RKO (cell line): ENCODE results near the gene FOXL2NB.
"Not testable (repeated sequence)": the region's sequence is repeated elsewhere in the genome, so short reads cannot be mapped to it uniquely, and the experiment has no call there.

ENCODE experiments used
- DNase-seq: peaks from one replicate; pipeline ENCODE4 v3.0.0-alpha.2; 2016; ENCODE audit warnings: low spot score

FOXL2NB gene

DNA sequence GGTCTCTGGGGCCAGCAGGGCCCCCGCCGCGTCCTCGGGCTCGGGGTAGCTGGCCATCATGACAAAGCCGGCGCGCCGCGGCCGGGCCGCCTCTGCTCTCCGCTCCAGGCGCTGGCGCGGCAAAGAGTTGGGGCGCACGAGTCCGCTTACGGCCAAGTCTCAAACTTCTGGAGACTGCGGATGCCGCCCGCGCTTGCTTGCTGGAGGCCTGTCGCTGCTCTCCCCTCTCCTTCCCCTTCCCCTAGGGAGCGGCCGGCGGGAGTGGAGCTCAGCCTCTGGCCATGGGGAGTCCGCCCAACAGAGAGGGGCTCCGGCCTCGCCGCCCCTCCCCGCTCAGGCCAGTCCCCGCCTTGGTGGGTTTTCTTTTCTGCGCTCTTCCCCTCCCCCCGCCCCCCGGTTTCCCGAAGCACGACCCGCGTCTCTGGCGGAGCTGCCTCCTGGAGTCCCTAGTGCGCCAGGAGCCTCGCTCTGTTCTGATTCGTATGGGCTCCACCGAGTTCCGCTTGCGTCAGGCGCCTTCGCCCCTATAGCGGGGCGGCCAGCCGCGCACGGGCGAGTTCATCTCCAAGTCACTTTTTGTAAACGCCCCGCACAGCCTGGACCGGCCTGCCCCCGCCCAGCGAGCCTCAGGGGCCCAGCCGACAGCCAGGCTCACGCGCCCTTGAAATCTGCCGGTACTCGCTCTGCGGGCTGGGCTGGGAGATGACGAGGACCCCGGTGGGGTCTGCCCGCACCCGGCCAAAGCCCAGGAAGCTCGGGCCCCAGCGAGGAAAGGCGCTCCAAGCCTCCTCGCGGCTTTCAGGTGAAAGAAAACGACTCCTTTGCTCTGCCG, at the start of gene FOXL2NB, which contains the start of gene FOXL2:
FOXL2NB (plus strand) TSS at position 555 of the 832 bp plus-strand sequence; CDS start at position 703, 148 bp downstream.
FOXL2 (minus strand) TSS at position 475 of the 832 bp plus-strand sequence; CDS start at position 60, 415 bp downstream.
- DNase-seq, result no peak

DNA sequence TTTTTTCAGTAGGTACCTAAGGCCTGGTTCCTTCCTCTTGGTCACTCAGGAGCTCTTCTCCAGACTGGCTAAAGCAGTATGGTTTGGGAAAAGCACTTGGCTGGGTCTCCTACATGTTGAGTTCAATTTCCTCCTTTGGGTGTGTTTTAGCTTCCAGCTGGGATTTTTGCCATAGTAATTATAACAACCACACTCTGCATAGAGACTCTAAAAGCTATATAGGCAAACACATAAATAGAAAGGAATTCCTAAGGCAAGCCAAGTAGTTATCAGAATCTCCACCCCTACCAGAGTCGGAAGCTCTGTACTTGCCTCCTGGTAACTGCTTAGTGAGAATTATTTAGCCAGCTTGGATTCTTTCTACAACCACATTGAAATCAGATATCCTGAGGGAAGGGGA, 48.7 kb upstream of the FOXL2NB start:
- no peak for DNase-seq

- no peak for DNase-seq
These were observed 48.3 kb upstream of the FOXL2NB start for GRCh38 chr3:138898708-138899107.

- no peak for DNase-seq
These were observed 47.5 kb upstream of the FOXL2NB start for GRCh38 chr3:138899351-138899991.

DNA sequence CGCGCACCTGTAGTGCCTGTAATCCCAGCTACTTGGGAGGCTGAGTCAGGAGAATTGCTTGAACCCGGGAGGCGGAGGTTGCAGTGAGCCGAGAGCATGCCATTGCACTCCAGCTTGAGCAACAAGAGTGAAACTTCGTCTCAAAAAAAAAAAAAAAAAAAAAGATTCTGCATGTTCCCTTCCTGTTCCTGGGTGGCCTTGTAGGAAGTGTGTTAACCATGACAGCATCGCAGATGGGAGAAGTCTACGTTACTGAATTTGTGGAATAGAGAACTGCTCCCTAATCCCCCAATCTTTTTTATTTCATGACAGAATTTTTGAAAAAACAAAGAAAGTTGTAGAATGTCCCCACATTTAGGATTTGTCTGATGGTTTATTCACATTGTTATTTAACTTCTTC, 45.5 kb upstream of the FOXL2NB start:
- DNase-seq, result no peak

DNA sequence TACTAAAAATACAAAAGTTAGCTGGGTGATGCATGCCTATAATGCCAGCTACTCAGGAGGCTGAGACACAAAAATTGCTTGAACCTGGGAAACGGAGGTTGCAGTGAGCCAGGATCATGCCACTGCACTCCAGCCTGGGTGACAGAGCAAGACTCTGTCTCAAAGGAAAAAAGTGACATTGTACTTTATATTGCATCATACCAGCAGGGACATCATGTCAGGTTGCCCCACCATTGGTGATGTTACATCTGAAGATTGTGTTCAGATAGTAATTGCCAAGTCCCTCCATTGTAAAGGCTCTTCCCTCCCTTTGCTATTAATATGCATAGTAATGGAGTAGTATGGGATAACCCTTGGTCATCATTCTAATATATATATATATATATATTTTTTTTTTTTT, 44.8 kb upstream of the FOXL2NB start:
- DNase-seq, result no peak

GRCh38 chr3:138907539-138907938, 39.5 kb upstream of the FOXL2NB start:
- no peak for DNase-seq

- DNase-seq, result no peak
These were observed 38.2 kb upstream of the FOXL2NB start for GRCh38 chr3:138908846-138909245.

- no peak for DNase-seq
These were observed 37.1 kb upstream of the FOXL2NB start for GRCh38 chr3:138909904-138910303.

DNA sequence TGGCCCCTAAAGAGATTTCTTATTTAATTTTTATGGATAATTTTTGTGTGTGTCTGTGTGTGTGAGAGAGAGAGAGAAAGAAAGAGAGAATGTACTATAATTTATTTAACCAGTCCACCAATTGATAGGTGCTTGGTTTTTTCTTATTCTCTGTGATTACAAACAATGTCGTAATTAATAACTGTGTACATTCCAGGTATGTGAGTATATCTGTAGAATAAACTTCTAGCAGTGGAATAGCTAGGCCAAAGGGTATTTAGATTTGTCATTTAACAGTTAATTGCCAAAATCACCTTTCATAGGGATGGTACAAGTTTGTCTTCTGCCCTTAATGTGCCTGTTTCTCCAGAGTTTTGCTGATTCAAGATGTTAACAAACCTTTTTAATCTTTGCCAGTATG, 35.4 kb upstream of the FOXL2NB start:
- no peak for DNase-seq

DNA sequence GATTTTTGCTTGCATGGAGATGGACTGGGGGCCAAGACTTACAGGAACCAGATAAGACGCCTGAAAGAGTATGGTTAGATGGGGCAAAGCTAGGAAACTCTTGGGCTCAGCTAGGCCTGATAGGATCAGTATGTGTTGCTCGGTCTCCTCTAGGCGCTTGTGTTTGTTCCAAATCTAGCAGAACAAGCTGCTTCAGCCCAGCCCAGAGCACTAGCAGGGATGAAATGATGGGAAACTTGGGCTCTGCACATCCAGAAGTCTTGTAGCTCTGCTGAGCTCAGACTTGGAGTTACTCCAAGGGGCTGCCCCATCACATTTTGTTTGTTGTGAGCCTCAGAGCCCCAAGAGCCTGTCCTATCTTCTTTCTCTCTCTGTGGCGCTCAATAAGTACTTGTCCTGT, 34.8 kb upstream of the FOXL2NB start:
- no peak for DNase-seq

GRCh38 chr3:138913766-138914165, 33.3 kb upstream of the FOXL2NB start:
- DNase-seq, result no peak

DNA sequence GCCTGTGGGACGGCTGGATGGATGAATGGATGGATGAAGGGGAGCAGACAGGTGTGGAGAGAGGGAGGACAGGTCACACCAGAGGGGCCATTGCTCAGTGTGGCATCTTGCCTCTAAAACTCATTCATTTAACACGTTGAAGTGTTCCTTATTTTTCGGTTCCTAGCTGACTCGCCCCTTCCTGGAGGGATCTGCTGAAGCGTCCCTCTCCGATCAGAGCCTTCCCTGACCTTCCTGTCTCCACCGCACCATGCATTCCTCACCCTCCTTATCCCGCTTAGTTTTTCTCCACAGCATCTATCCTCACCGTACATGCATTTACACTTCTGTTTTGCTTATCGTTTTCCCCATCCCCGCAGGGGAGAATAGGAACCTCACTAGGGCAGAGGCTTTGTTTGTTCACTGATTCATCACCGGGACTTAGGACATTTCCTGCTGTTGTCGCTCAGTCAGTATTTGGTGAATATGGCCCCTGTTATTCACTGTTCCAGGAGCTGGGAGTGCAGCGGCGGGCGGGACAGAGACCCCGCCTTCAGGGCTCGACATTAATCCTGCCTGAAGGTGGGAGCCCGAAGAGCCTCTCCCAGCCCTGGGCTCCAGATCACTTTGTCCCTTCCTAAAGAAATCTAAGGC, 32.0 kb upstream of the FOXL2NB start:
- peak; percentile 81 for DNase-seq

DNA sequence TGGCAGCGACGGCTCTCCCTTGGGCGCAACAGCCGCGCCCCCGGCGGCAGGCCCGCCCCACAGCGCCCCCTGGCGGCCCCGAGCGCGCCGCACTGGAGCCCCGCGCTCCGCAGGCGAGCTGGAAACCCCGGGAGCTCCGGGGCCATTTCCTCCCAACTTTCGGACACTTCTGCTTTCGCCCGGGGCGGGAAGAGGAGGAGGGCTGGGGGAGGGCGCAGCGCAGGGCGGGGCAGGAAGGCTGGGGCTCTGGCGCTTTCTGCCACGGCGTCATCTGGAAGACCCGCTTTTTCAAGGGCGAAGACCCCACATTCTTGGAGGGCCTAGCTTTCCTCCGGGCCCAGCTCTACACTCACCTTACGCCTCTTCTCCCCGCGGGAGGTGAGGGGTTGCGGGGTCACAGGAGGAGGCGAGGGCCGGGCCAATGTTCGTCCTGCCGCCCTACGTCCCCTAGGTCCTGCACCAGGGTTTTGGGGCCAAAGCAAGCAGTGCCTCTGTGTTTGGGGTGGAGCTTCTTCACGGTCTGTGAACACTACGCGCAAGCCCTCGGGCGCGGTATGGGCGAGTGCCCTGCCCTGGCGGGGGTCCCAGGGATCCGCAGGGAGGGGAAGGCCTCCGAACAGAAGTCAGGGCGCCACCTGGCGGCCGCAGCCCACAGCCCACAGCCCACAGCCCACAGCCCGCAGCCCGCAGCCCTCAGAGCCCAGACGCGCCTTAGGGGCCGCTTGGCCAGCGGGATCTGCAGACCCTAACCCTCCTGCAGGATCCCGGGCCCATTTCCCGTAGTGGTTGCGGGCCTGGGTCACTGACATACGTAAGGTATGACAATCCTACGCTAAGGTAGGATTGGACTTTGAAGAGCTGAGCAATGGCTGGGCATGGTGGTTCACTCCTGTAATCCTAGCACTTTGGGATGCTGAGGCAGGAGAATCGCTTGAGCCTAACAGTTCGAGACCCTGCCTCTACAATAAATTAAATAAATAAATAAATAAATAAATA, 31.2 kb upstream of the FOXL2NB start:
- DNase-seq, result peak; percentile 88

GRCh38 chr3:138916824-138917223, 30.2 kb upstream of the FOXL2NB start:
- no peak for DNase-seq

DNA sequence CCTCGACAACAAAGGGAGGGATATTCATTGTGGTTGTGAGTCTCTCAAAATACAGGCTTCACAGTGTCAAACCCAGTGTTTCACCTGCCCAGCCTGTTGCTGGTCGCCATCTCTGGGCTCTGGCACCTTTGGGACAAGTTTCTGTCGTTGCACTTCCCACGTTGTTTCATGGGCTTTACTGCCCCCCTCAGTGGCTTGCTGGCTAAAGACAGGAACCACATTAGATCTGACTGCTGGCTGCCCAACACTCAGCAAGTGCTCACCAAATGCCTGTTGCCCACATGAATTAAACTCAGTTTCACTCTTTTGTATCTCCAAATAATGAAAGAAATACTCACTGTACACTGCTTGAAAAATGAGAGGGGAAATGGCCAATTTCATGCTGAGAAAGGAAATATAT, 27.7 kb upstream of the FOXL2NB start:
- no peak for DNase-seq

DNA sequence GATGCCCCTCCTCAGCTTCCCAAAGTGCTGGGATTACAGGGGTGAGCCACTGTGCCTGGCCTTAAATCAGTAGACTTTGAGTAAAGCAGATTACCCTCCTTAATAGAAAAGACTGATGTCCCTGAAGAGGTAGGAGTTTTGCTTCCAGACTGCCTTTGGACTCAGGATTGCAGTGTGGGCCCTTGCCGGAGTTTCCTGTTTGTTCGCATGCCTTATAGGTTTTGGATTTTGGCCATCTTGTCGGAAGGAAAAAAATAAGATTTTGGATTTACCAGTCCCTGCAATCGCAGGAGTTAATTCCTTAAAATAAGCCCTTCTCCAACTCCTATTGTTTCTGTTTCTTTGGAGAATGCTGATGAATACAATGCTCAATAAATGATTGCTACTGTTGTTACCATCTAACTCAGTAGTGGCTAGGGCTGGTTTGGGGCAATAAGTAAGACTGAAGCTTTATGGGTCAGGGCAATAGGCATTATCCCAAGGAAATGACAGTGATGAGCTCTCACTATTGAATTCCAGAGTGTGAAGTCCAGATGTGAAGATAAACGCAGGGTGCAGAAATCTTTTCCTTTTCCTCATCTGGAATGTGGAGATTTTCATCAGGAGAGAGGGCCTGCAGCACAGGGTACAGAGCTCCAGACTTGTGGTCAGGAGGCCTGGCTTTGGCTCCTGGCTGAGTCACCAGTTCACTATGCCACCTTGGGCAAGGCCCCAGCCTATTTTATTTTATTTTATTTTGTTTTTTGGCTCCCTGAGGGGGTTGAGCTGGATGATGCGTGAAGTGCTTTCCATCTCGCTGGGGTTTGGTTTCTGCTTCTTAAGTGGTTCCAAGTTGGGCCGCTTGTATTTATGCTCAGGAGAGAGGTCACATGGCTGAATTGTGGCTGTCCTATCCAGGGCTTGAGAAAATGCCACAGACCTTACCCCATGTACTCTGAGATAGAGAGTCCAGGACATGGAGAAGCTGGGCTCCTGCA, 25.4 kb upstream of the FOXL2NB start:
- DNase-seq, result peak; percentile 40

DNA sequence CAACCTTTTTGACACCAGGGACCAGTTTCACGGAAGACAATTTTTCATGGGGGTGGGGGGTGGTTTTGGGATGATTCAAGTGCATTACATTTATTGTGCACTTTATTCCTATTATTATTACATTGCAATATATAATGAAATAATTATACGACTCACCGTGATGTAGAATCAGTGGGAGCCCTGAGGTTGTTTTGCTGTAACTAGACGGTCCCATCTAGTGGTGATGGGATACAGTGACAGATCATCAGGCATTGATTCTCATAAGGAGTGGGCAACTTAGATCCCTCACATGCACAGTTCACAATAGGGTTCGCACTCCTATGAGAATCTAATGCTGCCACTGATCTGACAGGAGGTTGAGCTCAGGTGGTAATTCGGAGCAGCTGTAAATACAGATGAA, 24.6 kb upstream of the FOXL2NB start:
- not testable (repeated sequence) for DNase-seq

DNA sequence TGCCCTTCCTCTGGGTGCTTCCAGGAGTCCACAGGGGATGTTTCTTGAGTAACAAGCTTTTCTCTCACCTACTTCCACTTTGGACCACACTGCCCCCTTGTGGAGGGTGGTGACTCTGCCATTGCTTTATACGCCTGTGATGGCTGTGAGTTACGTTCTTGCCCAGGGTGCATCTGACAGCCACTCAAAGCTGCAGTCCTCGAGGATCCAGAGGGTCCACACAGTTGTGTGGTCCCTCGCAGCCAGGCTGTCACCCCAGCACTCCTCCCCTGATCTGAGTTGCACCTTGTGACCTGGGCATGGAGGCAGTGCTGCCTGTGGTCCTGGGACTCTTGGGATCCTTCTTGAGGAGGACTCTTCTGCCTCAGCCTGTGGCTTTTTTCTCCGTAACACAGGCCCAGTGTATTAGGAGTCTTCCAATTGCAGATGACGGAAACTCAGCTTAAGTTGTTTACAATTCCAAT, 23.5 kb upstream of the FOXL2NB start:
- peak; percentile 80 for DNase-seq

- DNase-seq, result no peak
These were observed 18.2 kb upstream of the FOXL2NB start for GRCh38 chr3:138928727-138929372.
